ENCODE results near the gene LRMDA. TPM values are rescaled to one million over a fixed set of nuclear protein-coding genes. Genes with fewer than 3 reads are reported as not detected.

Gene LRMDA
- polyA plus RNA-seq, 2 of the 4 experiments (the other 2 are of a cell fraction): 4.6 to 5.2 TPM

GRCh38 chr10:76554478-76554877 is 1123.1 kb downstream of the LRMDA start:
- Histone ChIP-seq H3K4me3 (no peak overlapping the region), H3K4me1 (peaks cover 11% of the 10 kb centered on the region; the same call in 1 of the 3 replicates), H3K4me2 (no peak overlapping the region), H3K9me3 (no peaks in the 10 kb centered on the region), H3K27ac (no peak overlapping the region)
- TF ChIP-seq BHLHE40 (IDR thresholded peaks at IDR 0.05; ENCODE audit: low read depth, low read length): no peak
- TF ChIP-seq ZC3H11A (IDR thresholded peaks at IDR 0.05): no peak
- no peak for TF ChIP-seq JUNB (IDR thresholded peaks at IDR 0.05)
- TF ChIP-seq HOXA7 (CRISPR knock-in tag; IDR thresholded peaks at IDR 0.05): no peak
- no peak for TF ChIP-seq SREBF2 (IDR thresholded peaks at IDR 0.05)
- 53% methylated on average over 6 of the region's 6 CpGs for WGBS (ENCODE audit: missing lambda C conversion rate)
- POLR2A ChIA-PET: no interaction called here
- DNase-seq (ENCODE audit: low read depth in 1 of 2, low spot score in 1 of 2) (no peak), ATAC-seq (no peak), FAIRE-seq (no peak)
- CTCF ChIA-PET: interaction anchor here (1.3 kb wide), 1 partner anchor 8 kb away, joined by 4 read pairs; no protein-coding TSS in a partner anchor

GRCh38 chr10:76555067-76555670 is 1123.7 kb downstream of the LRMDA start:
- WGBS (ENCODE audit: missing lambda C conversion rate): 64% methylated on average over 2 of the region's 2 CpGs
- no peak overlapping the region for H3K27ac ChIP-seq
- CTCF ChIA-PET: interaction anchor here (1.0 to 1.3 kb wide), 2 partner anchors 8 to 9 kb away, joined by 3 to 4 read pairs; no protein-coding TSS in a partner anchor

More at GRCh38 chr10:76555067-76555670, 1123.7 kb downstream of the LRMDA start:
- H3K9me3 ChIP-seq: no peaks in the 10 kb centered on the region
- POLR2A ChIA-PET: no interaction called here
- DNase-seq (ENCODE audit: low read depth in 1 of 2, low spot score in 1 of 2): no peak
- peaks cover 11% of the 10 kb centered on the region; the same call in 1 of the 3 replicates for H3K4me1 ChIP-seq
- H3K4me2 ChIP-seq: no peak overlapping the region
- TF ChIP-seq, protein P1, sequence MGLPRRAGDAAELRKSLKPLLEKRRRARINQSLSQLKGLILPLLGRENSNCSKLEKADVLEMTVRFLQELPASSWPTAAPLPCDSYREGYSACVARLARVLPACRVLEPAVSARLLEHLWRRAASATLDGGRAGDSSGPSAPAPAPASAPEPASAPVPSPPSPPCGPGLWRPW (IDR thresholded peaks at IDR 0.05): no peak
- no peak for TF ChIP-seq FOXS1 (CRISPR knock-in tag; IDR thresholded peaks at IDR 0.05)
- TF ChIP-seq CHD2 (IDR thresholded peaks at IDR 0.05; ENCODE audit: low read length, partially characterized antibody): no peak
- TF ChIP-seq RNF2 (IDR thresholded peaks at IDR 0.05; ENCODE audit: borderline replicate concordance, low read depth): no peak
- TF ChIP-seq, protein P2, sequence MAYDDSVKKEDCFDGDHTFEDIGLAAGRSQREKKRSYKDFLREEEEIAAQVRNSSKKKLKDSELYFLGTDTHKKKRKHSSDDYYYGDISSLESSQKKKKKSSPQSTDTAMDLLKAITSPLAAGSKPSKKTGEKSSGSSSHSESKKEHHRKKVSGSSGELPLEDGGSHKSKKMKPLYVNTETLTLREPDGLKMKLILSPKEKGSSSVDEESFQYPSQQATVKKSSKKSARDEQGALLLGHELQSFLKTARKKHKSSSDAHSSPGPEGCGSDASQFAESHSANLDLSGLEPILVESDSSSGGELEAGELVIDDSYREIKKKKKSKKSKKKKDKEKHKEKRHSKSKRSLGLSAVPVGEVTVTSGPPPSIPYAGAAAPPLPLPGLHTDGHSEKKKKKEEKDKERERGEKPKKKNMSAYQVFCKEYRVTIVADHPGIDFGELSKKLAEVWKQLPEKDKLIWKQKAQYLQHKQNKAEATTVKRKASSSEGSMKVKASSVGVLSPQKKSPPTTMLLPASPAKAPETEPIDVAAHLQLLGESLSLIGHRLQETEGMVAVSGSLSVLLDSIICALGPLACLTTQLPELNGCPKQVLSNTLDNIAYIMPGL (CRISPR knock-in tag; IDR thresholded peaks at IDR 0.05; ENCODE audit: borderline replicate concordance): no peak
- no peak for TF ChIP-seq JUNB (IDR thresholded peaks at IDR 0.05)
- TF ChIP-seq, protein P3, sequence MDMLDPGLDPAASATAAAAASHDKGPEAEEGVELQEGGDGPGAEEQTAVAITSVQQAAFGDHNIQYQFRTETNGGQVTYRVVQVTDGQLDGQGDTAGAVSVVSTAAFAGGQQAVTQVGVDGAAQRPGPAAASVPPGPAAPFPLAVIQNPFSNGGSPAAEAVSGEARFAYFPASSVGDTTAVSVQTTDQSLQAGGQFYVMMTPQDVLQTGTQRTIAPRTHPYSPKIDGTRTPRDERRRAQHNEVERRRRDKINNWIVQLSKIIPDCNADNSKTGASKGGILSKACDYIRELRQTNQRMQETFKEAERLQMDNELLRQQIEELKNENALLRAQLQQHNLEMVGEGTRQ (IDR thresholded peaks at IDR 0.05): no peak
- TF ChIP-seq KDM5A (IDR thresholded peaks at IDR 0.05): no peak
- TF ChIP-seq NR3C1 (IDR thresholded peaks at IDR 0.05): no peak
- TF ChIP-seq ZFP36 (IDR thresholded peaks at IDR 0.05; ENCODE audit: borderline replicate concordance, partially characterized antibody): no peak
- no peak for TF ChIP-seq SREBF2 (IDR thresholded peaks at IDR 0.05)
- no peak for TF ChIP-seq ESRRA (IDR thresholded peaks at IDR 0.05; ENCODE audit: borderline replicate concordance, low read length)
- TF ChIP-seq CBX2 (IDR thresholded peaks at IDR 0.05; ENCODE audit: borderline replicate concordance, low read depth): no peak
- TF ChIP-seq REST (IDR thresholded peaks at IDR 0.05): no peak
- TF ChIP-seq, protein P4, sequence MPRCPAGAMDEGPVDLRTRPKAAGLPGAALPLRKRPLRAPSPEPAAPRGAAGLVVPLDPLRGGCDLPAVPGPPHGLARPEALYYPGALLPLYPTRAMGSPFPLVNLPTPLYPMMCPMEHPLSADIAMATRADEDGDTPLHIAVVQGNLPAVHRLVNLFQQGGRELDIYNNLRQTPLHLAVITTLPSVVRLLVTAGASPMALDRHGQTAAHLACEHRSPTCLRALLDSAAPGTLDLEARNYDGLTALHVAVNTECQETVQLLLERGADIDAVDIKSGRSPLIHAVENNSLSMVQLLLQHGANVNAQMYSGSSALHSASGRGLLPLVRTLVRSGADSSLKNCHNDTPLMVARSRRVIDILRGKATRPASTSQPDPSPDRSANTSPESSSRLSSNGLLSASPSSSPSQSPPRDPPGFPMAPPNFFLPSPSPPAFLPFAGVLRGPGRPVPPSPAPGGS (IDR thresholded peaks at IDR 0.05): no peak
- TF ChIP-seq RARB (CRISPR knock-in tag; IDR thresholded peaks at IDR 0.05): no peak
- TF ChIP-seq ZNF302 (CRISPR knock-in tag; IDR thresholded peaks at IDR 0.05): no peak
- no peak for FAIRE-seq
- no peak for ATAC-seq
- H3K4me3 ChIP-seq: no peak overlapping the region

Data from A549 (cell line).